DMS53 treated with DMSO at 0.1 percent for 48 hours (cell line): ENCODE data around the gene RHBDF1.
A peak's percentile ranks its signal among the peaks of the same experiment; 100 is the strongest.
"Not testable (repeated sequence)": the region's sequence is repeated elsewhere in the genome, so short reads cannot be mapped to it uniquely, and the experiment has no call there.

ENCODE experiments used
- DNase-seq: peaks from one replicate; lab custom pipeline; 2025; ENCODE audit not compliant: unreplicated experiment; lab: John Stamatoyannopoulos, UW

RHBDF1 gene

DNA sequence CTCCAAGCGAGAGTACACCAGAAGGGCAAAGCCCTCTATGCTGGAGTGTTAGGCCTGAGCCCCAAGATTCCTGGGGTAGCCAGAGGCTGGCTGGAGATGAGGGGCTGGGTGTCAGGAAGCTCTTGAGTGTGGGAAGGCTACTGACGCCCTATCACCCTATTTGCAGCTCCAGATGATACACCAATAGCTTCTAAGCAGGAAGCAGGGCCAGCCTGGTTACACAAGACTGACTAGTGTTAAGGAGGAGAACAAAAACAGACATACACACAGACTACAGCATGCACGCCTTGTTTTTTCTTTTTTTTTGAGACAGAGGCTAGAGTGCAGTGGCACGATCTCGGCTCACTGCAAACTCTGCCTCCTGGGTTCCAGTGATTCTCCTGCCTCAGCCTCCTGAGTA lies 34.9 kb downstream of the RHBDF1 start:
- DNase-seq, result no peak

DNA sequence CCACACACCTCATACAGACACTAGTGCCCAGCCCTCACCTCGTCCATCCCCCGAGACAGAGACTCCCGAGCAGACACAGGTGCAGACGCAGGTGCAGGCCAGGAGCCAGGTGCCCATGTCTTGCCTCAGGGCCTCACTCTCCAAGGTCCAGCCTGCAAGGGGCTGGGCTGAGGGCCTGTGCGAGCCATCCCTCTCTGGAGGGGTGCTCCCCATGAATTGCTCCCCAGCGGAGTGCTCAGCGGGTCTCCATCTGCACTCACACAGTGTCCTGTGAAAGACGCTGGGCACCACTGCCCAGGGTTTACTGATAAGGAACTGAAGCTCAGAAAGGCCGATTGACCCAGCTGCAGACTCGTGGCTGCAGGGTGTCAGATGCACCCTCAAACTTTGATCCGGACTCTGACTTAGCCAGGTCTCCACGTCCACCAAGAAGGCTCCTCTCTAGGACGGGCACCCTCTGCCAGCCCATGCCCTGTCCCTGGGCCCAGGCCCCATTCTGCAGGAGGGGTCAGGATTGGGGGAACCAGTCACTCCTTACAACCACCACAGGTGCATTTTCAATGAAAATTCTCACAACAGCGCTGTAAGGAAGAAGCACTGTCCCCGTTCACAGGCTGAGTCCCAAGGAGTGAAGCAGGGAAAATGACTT lies 36.0 kb downstream of the RHBDF1 start:
- DNase-seq, result no peak

DNA sequence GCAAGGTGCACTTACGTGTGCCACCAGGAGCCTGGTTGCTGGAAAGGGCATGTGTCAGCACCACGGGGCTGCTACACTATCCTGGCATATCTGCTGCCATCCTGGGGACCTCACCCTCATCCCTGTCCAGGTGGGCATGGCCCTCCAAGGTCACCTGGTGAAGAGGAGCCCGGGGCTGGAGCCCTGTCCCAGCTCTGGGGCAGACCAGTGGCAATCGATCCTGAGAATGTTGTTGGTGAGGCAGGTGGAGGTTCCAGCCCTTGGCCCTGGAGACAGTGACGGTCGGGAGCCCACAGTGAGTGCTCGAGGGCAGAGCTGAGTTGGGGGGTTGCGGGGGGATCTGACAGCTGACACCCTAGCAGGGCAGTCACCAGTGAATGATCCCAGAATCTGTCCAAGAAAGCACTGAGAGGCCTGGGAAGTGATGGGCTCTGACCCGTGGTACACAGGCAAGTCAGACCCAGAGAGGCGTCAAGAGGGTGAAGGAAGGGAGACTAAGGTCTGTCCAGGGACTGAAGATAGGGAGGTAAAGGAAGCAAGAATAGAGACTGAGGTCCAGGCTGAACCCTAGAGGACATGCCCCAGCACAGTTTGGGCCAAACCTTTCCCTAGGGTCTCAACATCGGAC lies 36.6 kb downstream of the RHBDF1 start:
- no peak for DNase-seq

DNA sequence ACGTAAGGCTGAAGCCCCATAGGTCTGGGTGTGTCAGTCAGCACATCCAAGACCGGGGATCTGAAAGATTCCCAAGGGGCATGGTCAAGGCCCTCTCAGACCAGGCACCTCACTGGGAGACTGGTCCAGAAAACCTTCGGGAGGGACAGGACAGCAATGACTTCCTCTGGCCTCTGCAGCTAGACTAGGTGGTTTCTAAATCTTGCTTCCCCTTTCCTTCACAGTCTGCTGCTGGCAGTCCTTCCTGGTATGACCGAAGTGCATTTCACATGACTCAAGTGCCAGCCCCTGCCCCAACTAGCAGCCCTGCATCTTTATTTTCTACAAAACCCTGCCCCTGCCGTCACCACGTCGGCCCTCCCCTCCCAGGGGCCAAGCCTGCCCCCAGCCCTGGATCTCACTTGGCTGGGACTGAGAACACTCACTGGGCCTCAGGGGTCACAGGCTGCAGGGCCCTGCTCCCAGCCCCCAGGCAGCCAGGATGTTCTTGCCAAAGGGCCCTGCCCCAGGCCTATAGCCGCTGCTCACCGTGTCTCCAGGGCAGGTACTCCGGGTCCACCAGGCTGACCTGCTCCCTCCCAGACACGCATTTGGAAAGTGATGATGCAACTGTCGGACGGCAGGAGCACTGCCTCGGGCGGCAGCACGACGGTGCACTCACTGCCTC lies 37.3 kb downstream of the RHBDF1 start:
- no peak for DNase-seq

GRCh38 chr16:34648-34987 lies 37.8 kb downstream of the RHBDF1 start:
- DNase-seq, result no peak

GRCh38 chr16:33877-34647 lies 38.4 kb downstream of the RHBDF1 start:
- DNase-seq, result no peak

DNA sequence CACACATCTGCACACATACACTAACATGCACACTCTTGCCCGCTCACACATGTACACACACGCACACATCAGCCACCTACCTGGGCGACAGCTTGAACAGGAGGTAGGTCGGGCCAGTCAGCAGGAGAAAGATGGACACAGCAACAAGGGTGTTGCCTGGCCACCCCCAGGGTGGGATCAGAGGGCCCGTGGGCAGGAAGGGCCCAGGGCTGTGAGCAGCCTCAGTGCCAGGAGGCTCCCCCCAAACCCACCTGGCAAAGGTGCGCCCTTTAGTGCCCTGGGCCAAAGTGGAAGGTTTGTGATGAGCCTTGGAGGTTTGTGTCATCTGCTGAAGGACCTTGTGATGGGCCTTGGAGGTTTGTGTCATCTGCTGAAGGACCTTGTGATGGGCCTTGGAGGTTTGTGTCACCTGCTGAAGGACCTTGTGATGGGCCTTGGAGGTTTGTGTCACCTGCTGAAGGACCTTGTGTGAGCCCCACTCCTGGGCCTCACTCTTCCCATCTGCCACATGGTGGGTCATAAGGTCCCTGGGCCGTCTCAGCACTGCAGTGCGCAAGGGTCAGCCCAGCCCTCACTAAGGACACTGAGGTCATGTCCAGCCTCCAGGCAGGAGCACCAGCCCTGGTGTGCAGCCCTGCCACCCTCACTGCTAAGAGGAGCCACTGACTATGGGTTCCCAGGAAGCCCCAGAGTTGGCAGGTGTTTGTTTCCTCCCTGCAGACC lies 39.1 kb downstream of the RHBDF1 start:
- DNase-seq, result not testable (repeated sequence)

DNA sequence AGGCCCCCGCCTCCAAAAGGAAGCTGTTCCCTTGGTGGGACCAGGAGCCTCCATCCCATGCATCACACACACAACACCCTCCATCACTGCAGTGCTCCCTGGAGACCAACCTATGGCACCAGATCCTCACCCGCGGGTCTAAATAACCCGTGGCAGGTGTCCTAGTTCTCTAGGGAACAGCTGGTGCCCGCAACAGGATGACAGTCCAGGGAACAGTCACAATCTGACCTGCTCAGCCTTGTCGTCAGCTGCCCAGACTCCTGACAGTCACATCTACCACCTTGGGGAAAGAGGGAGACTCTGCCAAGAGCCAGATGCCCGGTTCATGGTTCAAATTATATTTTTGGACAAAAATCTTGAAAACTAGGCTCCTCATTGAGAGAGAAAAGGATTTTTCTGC lies 41.8 kb downstream of the RHBDF1 start:
- not testable (repeated sequence) for DNase-seq

DNA sequence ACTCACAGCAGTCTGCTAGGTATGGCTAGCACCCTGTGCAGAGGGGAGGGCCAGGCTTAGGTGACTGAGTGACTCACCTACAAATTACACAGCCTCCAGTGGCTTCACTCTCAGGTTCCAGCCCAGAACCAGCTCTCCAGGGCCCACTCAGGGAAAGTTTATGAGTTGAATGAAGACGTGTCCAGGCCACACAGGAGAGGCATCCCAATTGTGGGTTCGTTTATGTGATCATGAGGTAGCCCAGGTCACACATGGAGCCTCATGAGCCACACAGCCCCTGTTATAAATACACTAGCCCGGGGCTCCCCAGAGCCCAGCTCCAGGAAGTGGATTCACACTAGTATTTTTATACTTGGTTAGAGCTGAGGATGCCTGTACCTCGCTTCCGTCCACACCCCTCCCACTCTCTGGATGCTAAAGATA lies 46.5 kb downstream of the RHBDF1 start:
- not testable (repeated sequence) for DNase-seq

DNA sequence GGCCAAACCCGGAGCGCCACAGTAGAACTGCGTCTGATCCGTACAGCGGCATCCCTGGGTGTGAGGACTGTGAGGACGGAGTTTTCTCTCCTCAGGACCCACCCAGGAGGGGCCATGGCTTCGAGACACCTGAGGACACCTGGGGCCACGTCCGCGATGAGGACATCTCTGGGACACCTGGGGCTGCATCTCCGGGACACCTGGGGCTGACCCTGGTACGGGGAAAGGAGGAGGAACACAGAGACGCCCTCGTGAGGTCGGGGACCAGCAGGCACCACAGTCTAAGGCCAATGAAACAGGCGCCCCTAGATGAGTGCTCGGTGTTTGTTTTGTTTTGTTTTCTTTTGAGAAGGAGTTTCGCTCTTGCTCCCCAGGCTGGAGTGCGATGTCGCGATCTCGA lies 48.3 kb downstream of the RHBDF1 start:
- not testable (repeated sequence) for DNase-seq

- not testable (repeated sequence) for DNase-seq
These were observed 51.5 kb downstream of the RHBDF1 start for GRCh38 chr16:20886-21285.

- DNase-seq, result not testable (repeated sequence)
These were observed 55.2 kb downstream of the RHBDF1 start for GRCh38 chr16:17062-17765.

DNA sequence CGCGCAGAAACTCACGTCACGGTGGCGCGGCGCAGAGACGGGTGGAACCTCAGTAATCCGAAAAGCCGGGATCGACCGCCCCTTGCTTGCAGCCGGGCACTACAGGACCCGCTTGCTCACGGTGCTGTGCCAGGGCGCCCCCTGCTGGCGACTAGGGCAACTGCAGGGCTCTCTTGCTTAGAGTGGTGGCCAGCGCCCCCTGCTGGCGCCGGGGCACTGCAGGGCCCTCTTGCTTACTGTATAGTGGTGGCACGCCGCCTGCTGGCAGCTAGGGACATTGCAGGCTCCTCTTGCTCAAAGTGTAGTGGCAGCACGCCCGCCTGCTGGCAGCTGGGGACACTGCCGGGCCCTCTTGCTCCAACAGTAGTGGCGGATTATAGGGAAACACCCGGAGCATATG lies 61.7 kb downstream of the RHBDF1 start:
- peak; percentile 57 for DNase-seq

DNA sequence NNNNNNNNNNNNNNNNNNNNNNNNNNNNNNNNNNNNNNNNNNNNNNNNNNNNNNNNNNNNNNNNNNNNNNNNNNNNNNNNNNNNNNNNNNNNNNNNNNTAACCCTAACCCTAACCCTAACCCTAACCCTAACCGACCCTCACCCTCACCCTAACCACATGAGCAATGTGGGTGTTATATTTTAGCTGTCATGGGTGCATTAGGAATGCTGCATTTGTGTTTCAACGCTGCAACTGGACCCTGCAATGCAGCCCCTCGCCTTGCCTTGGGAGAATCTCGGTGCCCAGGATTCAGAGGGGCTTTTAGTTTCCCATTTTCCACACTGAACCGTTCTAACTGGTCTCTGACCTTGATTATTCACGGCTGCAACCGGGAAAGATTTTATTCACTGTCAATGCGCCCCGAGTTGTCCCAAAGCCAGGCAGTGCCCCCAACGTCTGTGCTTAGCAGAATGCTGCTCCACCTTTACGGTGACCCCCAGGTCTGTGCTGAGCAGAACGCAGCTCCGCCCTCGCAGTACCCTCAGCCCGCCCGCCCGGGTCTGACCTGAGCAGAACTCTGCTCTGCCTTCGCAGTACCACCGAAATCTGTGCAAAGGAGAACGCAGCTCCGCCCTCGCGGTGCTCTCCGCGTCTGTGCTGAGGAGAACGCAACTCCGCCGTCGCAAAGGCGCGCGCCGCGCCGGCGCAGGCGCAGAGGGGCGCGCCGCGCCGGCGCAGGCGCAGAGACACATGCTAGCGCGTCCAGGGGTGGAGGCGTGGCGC lies 62.3 kb downstream of the RHBDF1 start:
- DNase-seq, result no peak
